OCI-M2 (cell line): ENCODE results near the gene STXBP3.
A peak's percentile ranks its signal among the peaks of the same experiment; 100 is the strongest.
"Not testable (repeated sequence)": the region's sequence is repeated elsewhere in the genome, so short reads cannot be mapped to it uniquely, and the experiment has no call there.

Experiments used
- DNase-seq: peaks from one replicate; lab custom pipeline; 2025; ENCODE audit not compliant: unreplicated experiment; lab: John Stamatoyannopoulos, UW

Gene STXBP3

DNA sequence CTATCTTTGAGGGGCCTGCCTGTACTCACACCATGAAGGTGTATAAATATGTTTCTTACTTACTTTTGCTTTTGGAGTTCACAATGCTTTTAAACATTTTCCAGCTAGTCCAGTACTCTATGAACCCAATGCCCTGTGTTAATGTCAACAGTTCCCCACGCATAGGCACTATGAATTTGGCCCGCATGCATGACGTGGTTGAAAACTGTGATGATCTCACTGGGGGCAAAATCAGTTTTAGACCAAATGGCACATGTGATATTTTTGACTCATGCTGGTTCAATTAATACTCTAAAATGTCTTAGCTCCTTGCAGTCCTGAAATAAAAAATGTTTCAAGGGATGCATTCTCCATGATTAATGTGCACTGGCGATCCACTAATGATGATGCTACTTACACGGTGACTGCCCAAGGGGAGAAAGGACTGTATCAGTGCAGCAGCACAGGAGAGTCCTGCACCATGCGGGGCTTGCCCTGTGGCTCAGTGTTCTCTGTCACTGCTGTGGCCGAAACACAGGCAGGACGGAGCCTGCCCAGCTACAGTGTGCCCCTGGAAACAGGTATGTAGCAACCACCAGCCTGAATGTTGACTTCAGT lies 18.0 kb upstream of the STXBP3 start:
- no peak for DNase-seq

DNA sequence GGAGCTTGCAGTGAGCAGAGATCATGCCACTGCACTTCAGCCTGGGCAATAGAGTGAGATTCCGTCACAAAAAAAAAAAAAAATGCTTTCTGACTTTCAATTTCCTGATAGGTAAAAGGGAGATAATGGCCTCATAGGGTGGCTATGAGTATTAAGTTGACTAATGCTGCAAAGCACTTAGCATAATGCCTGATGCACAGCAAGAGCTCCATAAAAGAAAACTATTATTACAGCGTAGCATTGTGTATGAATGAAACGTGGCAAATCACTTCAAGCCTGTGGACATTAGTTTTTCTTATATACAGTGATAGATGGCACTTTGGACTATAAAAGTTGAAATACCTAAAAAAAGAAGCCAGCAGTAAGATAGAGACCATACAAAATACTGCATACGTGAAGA lies 17.0 kb upstream of the STXBP3 start:
- DNase-seq: no peak

DNA sequence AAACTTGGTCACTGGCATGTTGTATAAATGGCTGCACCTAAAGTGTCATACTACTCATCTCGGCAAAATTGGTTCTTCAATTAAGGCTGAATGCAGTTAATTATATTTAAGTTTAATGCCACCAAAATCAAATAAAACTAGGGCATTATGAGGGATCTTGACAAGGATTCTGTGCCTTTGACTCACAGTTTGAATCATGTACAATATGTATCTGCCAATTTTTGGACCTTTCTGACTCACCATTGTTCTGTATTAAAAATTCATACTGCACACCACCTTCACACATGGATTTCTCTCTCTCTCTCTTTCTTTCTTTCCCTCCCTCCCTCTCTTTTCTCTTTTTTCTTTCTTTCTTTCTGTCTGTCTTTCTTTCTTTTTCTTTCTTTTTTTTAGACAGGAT lies 14.1 kb upstream of the STXBP3 start:
- DNase-seq: no peak

- DNase-seq: no peak
Observed at GRCh38 chr1:108734171-108734865, 12.2 kb upstream of the STXBP3 start.

DNA sequence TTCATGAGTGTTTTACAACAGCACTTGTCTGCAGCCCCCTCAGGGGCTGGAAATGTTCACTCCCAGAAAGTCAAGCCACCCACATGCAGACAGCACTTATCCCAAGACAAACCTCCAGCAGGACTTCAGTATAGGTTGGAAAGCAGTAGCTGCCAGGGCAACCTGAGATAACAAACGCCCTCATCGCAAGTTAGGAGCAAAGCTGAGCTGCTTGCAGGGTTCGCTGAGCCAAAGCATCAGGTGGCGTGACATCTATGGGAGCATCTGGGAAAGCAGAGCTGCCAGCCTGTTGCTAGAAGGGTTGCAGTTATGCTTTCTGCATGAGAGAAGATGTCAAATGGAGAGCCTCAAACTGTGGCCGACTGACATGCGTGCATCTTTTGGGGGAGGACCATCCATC lies 4.2 kb upstream of the STXBP3 start:
- no peak for DNase-seq

- DNase-seq: no peak
Observed at GRCh38 chr1:108745980-108746381, 493 bp upstream of the STXBP3 start.

GRCh38 chr1:108747171-108747850 lies 837 bp downstream of the STXBP3 start:
- DNase-seq: peak; percentile 7

DNA sequence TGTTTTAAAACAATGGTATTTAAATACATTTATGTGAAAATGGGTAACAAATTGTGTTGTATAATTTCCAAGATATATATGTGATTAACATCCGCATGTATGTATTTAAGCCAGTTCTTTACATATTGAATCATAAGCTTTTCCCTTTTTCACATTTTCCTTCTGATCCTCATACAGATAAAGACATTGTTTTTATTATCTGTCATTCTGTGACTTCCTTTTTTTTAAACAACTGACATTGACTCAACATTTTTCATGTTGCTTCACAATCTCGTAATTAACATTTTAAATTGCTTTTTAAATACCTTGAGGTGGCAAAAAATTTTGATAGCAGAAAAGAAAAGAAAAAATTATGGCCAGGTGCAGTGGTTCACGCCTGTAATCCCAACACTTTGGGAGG lies 1.4 kb downstream of the STXBP3 start:
- no peak for DNase-seq

- DNase-seq: no peak
Observed at GRCh38 chr1:108749081-108749480, 2.6 kb downstream of the STXBP3 start.

DNA sequence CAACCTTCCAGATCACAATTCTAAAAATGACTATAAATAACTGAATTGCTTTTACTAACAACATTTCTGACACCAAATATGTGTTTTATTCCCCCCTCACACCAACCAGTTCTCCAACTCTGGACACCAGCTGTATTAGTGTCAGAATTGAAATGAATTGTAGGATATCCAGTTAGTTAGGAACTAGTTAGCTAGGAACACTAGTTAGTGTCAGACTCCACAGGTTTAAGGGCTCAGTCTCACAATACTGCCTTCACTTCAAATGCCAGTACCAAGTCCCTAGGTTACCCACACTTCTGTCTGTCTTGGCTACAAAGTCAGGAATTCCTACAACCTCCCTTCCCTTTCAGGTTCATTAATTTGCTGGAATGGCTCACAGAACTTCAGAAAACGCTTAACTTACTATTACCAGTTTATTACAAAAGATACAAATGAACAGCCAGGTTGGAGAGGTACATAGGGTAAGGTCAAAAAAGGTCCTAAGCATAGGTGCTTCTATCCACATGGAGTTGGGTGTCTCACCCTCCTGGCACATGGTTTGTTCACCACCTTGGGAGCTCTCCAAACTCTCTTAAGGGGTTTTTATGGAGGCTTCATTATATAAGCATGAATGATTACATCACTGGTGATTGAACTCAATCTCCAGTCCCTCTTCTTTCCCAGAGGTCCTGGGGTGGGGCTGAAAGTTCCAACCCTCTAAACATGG lies 4.2 kb downstream of the STXBP3 start:
- no peak for DNase-seq

GRCh38 chr1:108753363-108753762 lies 6.9 kb downstream of the STXBP3 start:
- no peak for DNase-seq

GRCh38 chr1:108758796-108759195 lies 12.3 kb downstream of the STXBP3 start:
- DNase-seq: no peak

DNA sequence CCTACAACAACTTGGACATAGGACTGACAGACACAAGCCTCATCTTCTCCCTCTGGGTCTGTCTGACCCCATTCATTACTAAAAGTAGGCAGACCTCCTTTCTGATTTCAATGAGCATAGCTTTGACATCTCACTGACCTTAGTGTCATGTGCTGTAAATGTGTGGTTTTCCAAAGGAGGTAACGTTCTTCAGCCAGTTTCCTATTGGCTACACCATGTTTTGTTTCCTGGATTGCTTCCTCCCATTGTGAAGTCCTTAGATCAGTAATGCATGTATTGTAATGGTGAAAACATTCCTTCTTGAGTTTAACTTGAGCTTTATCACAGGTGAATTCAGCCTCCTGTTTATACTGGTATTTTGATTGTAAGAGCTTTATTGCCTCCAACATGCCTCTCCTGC lies 20.6 kb downstream of the STXBP3 start:
- DNase-seq: no peak

DNA sequence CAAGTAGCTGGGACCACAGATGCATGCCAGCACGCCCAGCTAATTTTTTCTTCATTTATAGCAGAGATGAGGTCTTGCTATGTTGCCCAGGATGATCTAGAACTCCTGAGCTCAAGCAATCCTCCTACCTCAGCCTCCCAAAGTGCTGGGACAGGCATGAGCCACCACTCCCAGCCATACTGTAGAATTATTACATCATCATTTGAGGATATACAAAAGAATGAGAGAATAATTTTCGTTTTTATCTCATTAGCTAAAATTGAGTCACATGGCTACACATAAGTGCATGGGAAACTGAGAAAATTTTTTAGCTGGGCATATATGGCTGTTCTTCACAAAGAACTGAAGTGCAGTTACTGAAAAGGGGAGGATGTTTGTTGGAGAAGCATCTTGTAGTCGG lies 21.2 kb downstream of the STXBP3 start:
- DNase-seq: no peak

DNA sequence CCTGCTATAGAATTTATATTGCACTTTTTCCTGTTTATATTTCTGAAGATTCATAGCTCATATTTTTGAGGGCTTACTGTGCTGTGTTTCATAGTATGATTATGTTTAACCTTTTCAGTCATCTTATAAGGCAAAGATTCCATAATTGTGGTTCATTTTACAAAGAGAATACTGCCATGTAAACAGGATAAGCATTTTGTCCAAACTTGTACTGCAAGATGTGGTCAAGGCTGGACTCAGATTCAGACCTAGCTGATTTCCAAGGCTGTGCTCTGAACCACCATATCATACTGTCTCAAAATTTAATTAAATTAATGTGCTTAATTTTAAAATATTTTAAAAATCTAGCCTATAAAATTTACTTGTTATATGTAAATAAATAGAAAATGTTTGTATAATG lies 31.4 kb downstream of the STXBP3 start:
- DNase-seq: no peak

GRCh38 chr1:108779455-108779854 lies 33.0 kb downstream of the STXBP3 start:
- DNase-seq: no peak

DNA sequence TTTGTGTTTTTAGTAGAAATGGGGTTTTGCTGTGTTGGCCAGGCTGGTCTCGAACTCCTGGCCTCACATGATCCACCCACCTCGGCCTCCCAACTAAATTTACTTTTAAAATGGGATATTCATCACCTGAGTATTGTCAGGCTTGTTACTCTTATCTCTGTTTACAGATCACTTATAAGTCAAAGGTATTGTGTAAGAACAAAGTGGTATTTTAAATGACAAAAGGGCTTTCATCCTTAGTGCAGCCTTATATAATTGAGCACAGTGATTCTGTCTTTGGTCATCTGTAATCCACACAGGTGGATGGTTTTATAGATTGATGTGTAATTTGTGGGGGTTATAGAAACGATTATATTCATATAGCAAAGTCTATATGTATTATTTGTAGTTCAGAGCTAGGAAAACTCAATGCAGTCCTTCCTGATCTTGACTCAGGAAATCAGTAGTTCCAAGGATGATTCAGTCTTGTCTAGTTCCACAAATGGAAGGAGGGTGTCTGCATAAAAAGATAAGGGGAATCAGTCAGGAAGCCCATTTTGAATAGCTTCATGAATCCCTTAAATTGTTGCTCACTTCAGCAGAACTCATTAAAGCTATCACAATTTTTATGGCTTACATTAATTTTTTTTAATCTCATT lies 34.6 kb downstream of the STXBP3 start:
- no peak for DNase-seq

DNA sequence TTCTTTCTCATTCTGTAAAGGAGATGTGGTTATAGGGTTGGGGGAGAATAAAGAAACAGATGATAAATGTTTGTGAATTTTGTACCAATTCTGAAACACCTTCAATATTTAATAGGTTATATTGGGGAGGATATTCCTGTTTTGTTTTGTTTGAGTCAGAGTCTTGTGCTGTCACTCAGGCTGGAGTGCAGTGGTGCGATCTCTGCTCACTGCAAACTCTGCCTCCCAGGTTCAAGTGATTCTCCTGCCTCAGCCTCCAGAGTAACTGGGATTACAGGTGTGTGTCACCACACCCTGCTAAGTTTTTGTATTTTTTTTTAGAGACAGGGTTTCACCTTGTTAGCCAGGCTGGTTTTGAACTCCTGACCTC lies 35.1 kb downstream of the STXBP3 start:
- not testable (repeated sequence) for DNase-seq

GRCh38 chr1:108785264-108785663 lies 38.8 kb downstream of the STXBP3 start:
- DNase-seq: no peak

DNA sequence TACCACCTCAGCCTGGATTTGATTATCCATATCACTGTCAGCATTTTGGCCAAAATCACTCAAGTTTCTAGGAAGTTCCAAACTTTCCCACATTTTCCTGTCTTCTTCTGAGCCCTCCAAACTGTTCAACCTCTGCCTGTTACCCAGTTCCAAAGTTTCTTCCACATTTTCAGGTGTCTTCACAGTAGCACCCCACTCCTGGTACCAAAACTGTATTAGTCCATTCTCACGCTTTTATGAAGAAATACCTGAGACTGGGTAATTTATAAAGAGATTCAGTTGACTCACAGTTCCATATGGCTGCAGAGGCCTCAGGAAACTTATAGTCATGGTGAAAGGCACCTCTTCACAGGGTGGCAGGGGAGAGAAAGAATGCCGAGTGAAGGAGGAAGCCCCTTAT lies 39.4 kb downstream of the STXBP3 start:
- DNase-seq: no peak

- no peak for DNase-seq
Observed at GRCh38 chr1:108791790-108792189, 45.3 kb downstream of the STXBP3 start.
